ENCODE results near the gene SZT2. TPM values are rescaled to one million over a fixed set of nuclear protein-coding genes. Genes with fewer than 3 reads are reported as not detected.
A peak's percentile ranks its signal among the peaks of the same experiment; 100 is the strongest.
"Not testable (repeated sequence)": the region's sequence is repeated elsewhere in the genome, so short reads cannot be mapped to it uniquely, and the experiment has no call there.

SZT2 gene
- total RNA-seq, 1 donor from 2014 or later: 11.0 TPM

GRCh38 chr1:43410571-43410970 lies 20.9 kb downstream of the SZT2 start:
- Mint-ChIP-seq H3K9me3 (no peaks in the 10 kb centered on the region), H3K36me3 (peaks cover 26% of the 10 kb centered on the region), H3K4me1 (no peaks in the 10 kb centered on the region), H3K27me3 (ENCODE audit: insufficient read depth, low read depth) (no peaks in the 10 kb centered on the region), H3K27ac (no peak overlapping the region), H3K4me3 (no peak overlapping the region)
- TF ChIP-seq EZH2 (IDR thresholded peaks at IDR 0.05) (no peak), EZH2phosphoT487 (IDR thresholded peaks at IDR 0.05) (no peak)
- TF ChIP-seq, protein P1, sequence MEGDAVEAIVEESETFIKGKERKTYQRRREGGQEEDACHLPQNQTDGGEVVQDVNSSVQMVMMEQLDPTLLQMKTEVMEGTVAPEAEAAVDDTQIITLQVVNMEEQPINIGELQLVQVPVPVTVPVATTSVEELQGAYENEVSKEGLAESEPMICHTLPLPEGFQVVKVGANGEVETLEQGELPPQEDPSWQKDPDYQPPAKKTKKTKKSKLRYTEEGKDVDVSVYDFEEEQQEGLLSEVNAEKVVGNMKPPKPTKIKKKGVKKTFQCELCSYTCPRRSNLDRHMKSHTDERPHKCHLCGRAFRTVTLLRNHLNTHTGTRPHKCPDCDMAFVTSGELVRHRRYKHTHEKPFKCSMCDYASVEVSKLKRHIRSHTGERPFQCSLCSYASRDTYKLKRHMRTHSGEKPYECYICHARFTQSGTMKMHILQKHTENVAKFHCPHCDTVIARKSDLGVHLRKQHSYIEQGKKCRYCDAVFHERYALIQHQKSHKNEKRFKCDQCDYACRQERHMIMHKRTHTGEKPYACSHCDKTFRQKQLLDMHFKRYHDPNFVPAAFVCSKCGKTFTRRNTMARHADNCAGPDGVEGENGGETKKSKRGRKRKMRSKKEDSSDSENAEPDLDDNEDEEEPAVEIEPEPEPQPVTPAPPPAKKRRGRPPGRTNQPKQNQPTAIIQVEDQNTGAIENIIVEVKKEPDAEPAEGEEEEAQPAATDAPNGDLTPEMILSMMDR (IDR thresholded peaks at IDR 0.05): no peak
- Histone ChIP-seq H3K9ac (no peak overlapping the region), H3K27me3 (no peaks in the 10 kb centered on the region), H3K4me2 (no peak overlapping the region), H2AFZ (replicated peaks) (no peak overlapping the region), H3K9me3 (ENCODE audit: low read depth) (no peaks in the 10 kb centered on the region), H3K4me1 (no peaks in the 10 kb centered on the region), H3F3A (ENCODE audit: low read depth) (no peaks in the 10 kb centered on the region), H3K4me3 (no peak overlapping the region), H3K79me2 (ENCODE audit: low read depth) (no peaks in the 10 kb centered on the region), H3K36me3 (no peaks in the 10 kb centered on the region), H3K27ac (no peak overlapping the region), H4K20me1 (ENCODE audit: low read depth) (no peaks in the 10 kb centered on the region)
- DNase-seq (ENCODE audit: low spot score): no peak

GRCh38 chr1:43413426-43413825 lies 23.7 kb downstream of the SZT2 start:
- not testable (repeated sequence) for H3K4me1 Mint-ChIP-seq

DNA sequence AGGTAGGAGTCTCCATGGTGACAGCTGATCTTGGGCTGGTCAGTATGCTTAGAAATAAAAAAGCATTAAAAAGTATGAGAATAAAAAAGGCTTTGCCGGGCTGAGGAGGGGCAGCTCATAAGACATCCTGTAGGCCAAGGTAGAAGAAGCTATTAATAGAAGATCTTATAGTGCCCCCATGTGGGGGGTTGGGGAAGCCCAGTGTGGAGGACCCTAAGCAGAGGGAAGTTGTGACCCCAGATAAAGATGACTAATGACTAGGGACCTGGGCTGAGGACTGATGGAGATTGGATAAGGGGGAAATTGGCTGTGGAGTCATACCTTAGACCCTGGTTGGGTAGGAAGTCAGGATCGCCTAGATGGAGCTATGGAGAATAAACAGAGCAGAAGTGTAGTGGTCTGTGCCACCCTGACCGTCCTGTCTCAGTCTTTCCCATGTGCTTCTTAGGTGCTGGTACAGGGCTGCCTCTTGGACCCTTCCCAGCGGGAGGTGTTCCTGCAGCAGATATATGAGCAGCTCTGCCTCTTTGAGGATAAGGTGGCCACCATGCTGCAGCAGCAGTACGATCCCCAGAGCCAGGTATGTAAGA lies 25.0 kb downstream of the SZT2 start:
- H3K4me1 Mint-ChIP-seq: no peaks in the 10 kb centered on the region
- H3K9me3 Mint-ChIP-seq: no peaks in the 10 kb centered on the region
- no peak overlapping the region for H3K27ac ChIP-seq
- no peaks in the 10 kb centered on the region for H3K27me3 Mint-ChIP-seq (ENCODE audit: insufficient read depth, low read depth)
- no peak overlapping the region for H3K9ac ChIP-seq
- H3F3A ChIP-seq (ENCODE audit: low read depth): no peaks in the 10 kb centered on the region
- H3K36me3 ChIP-seq: peaks cover 4% of the 10 kb centered on the region
- no peak overlapping the region for H3K4me3 Mint-ChIP-seq
- H3K27ac Mint-ChIP-seq: no peak overlapping the region
- H3K9me3 ChIP-seq (ENCODE audit: low read depth): no peaks in the 10 kb centered on the region
- TF ChIP-seq, protein P1 (IDR thresholded peaks at IDR 0.05): peak; percentile 73
- TF ChIP-seq EZH2 (IDR thresholded peaks at IDR 0.05): no peak
- DNase-seq (ENCODE audit: low spot score): peak; percentile 77
- H4K20me1 ChIP-seq (ENCODE audit: low read depth): no peaks in the 10 kb centered on the region
- no peaks in the 10 kb centered on the region for H3K4me1 ChIP-seq
- H3K27me3 ChIP-seq: no peaks in the 10 kb centered on the region
- no peak overlapping the region for H3K4me3 ChIP-seq
- no peak overlapping the region for H3K4me2 ChIP-seq
- no peaks in the 10 kb centered on the region for H3K79me2 ChIP-seq (ENCODE audit: low read depth)
- peaks cover 8% of the 10 kb centered on the region for H3K36me3 Mint-ChIP-seq
- H2AFZ ChIP-seq (replicated peaks): no peak overlapping the region

More at GRCh38 chr1:43413426-43413825, 23.7 kb downstream of the SZT2 start:
- not testable (repeated sequence) for H3K27me3 ChIP-seq; H3K4me1 ChIP-seq; H3F3A ChIP-seq (ENCODE audit: low read depth); H3K79me2 ChIP-seq (ENCODE audit: low read depth); H3K4me2 ChIP-seq; H3K4me3 ChIP-seq; DNase-seq (ENCODE audit: low spot score); H3K27ac ChIP-seq; H3K9me3 ChIP-seq (ENCODE audit: low read depth); H3K9ac ChIP-seq; H3K36me3 ChIP-seq; H3K27ac Mint-ChIP-seq; H2AFZ ChIP-seq (replicated peaks); H3K4me3 Mint-ChIP-seq; H3K27me3 Mint-ChIP-seq (ENCODE audit: insufficient read depth, low read depth); H4K20me1 ChIP-seq (ENCODE audit: low read depth); H3K9me3 Mint-ChIP-seq
- peaks cover 18% of the 10 kb centered on the region for H3K36me3 Mint-ChIP-seq

- H3K27ac ChIP-seq: no peak overlapping the region
- H3K36me3 ChIP-seq: peaks cover 4% of the 10 kb centered on the region
- no peaks in the 10 kb centered on the region for H3K79me2 ChIP-seq (ENCODE audit: low read depth)
- no peaks in the 10 kb centered on the region for H3K9me3 Mint-ChIP-seq
- DNase-seq (ENCODE audit: low spot score): no peak
- no peaks in the 10 kb centered on the region for H3K27me3 ChIP-seq
- H3K4me3 ChIP-seq: no peak overlapping the region
- H3K4me1 Mint-ChIP-seq: no peaks in the 10 kb centered on the region
- no peak overlapping the region for H3K27ac Mint-ChIP-seq
- no peak overlapping the region for H3K4me2 ChIP-seq
- H3K9ac ChIP-seq: no peak overlapping the region
- no peaks in the 10 kb centered on the region for H4K20me1 ChIP-seq (ENCODE audit: low read depth)
- H3K36me3 Mint-ChIP-seq: peaks cover 6% of the 10 kb centered on the region
- H2AFZ ChIP-seq (replicated peaks): no peak overlapping the region
- no peaks in the 10 kb centered on the region for H3K27me3 Mint-ChIP-seq (ENCODE audit: insufficient read depth, low read depth)
- TF ChIP-seq EZH2phosphoT487 (IDR thresholded peaks at IDR 0.05): no peak
- TF ChIP-seq EZH2 (IDR thresholded peaks at IDR 0.05): no peak
- TF ChIP-seq, protein P1 (IDR thresholded peaks at IDR 0.05): no peak
- H3K4me3 Mint-ChIP-seq: no peak overlapping the region
- no peaks in the 10 kb centered on the region for H3K9me3 ChIP-seq (ENCODE audit: low read depth)
- no peaks in the 10 kb centered on the region for H3F3A ChIP-seq (ENCODE audit: low read depth)
- H3K4me1 ChIP-seq: no peaks in the 10 kb centered on the region
These were observed 26.2 kb downstream of the SZT2 start for GRCh38 chr1:43415901-43416300.
